ENCODE measurements around the gene DTNBP1. TPM values are rescaled to one million over a fixed set of nuclear protein-coding genes. Genes with fewer than 3 reads are reported as not detected.
A peak's percentile ranks its signal among the peaks of the same experiment; 100 is the strongest.

The DTNBP1 gene
- total and polyA plus RNA-seq, 2 of the 13 experiments (the other 11 are each of a cell fraction or from before 2014, with no cell fraction given) = 6.6 to 19.1 TPM

DNA sequence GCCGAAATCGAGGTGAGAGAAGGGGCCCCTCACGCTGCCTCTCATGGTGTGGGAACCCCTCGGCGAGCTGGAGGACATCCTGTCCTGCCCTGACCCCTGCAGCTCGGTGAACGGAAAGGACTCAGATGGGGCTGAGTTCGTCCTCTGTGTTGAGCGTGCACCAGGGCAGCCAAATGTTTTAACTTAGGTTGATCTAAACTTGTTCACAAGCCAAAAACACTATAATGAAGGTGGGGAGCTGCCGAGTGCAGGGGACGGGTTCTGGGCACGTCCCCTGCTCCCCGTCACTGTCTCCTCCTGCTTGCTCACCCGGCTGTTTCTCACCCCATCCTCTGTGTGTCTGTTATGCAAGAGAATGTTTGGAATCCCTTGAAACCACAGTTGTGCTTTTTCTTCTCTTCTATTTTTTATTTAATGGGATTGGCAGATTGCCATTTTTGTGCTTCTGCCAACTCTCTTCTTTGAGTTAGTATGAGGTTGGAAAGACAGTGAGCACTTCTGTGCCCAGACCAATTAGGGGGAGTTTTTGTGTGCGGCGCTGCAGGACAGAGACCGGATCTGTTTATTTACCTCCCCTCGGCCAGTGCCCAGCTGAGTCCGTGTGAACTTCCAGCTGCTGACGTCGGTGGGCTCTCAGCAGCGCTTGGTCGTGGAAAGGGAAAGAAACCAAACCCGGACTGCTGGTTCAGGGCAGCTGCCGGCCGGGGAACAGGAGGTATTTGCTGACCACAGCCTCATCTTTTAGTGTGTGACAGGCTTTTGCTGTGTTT, 158.1 kb downstream of the DTNBP1 start (continued):
- TF ChIP-seq, protein P1, sequence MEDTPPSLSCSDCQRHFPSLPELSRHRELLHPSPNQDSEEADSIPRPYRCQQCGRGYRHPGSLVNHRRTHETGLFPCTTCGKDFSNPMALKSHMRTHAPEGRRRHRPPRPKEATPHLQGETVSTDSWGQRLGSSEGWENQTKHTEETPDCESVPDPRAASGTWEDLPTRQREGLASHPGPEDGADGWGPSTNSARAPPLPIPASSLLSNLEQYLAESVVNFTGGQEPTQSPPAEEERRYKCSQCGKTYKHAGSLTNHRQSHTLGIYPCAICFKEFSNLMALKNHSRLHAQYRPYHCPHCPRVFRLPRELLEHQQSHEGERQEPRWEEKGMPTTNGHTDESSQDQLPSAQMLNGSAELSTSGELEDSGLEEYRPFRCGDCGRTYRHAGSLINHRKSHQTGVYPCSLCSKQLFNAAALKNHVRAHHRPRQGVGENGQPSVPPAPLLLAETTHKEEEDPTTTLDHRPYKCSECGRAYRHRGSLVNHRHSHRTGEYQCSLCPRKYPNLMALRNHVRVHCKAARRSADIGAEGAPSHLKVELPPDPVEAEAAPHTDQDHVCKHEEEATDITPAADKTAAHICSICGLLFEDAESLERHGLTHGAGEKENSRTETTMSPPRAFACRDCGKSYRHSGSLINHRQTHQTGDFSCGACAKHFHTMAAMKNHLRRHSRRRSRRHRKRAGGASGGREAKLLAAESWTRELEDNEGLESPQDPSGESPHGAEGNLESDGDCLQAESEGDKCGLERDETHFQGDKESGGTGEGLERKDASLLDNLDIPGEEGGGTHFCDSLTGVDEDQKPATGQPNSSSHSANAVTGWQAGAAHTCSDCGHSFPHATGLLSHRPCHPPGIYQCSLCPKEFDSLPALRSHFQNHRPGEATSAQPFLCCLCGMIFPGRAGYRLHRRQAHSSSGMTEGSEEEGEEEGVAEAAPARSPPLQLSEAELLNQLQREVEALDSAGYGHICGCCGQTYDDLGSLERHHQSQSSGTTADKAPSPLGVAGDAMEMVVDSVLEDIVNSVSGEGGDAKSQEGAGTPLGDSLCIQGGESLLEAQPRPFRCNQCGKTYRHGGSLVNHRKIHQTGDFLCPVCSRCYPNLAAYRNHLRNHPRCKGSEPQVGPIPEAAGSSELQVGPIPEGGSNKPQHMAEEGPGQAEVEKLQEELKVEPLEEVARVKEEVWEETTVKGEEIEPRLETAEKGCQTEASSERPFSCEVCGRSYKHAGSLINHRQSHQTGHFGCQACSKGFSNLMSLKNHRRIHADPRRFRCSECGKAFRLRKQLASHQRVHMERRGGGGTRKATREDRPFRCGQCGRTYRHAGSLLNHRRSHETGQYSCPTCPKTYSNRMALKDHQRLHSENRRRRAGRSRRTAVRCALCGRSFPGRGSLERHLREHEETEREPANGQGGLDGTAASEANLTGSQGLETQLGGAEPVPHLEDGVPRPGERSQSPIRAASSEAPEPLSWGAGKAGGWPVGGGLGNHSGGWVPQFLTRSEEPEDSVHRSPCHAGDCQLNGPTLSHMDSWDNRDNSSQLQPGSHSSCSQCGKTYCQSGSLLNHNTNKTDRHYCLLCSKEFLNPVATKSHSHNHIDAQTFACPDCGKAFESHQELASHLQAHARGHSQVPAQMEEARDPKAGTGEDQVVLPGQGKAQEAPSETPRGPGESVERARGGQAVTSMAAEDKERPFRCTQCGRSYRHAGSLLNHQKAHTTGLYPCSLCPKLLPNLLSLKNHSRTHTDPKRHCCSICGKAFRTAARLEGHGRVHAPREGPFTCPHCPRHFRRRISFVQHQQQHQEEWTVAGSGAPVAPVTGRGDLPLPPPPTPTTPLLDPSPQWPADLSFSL (CRISPR knock-in tag; IDR thresholded peaks at IDR 0.05) = no peak
- no peak for TF ChIP-seq ZNF124 (CRISPR knock-in tag; IDR thresholded peaks at IDR 0.05)
- TF ChIP-seq ZNF782 (CRISPR knock-in tag; IDR thresholded peaks at IDR 0.05; ENCODE audit: borderline replicate concordance) = no peak
- no peak for TF ChIP-seq ZNF773 (CRISPR knock-in tag; IDR thresholded peaks at IDR 0.05; ENCODE audit: borderline replicate concordance)
- TF ChIP-seq ZFP62 (CRISPR knock-in tag; IDR thresholded peaks at IDR 0.05) = no peak
- TF ChIP-seq ZNF232 (CRISPR knock-in tag; IDR thresholded peaks at IDR 0.05; ENCODE audit: borderline replicate concordance) = no peak
- TF ChIP-seq KLF13 (CRISPR knock-in tag; IDR thresholded peaks at IDR 0.05) = no peak
- TF ChIP-seq MEIS2 (CRISPR knock-in tag; IDR thresholded peaks at IDR 0.05) = no peak
- peak; percentile 51; the same call in 1 of the 2 replicates for TF ChIP-seq RXRB (CRISPR knock-in tag; IDR thresholded peaks at IDR 0.05; ENCODE audit: borderline replicate concordance)
- TF ChIP-seq CREB1 (IDR thresholded peaks at IDR 0.05) = peak; percentile 45; the same call in 1 of the 2 replicates
- TF ChIP-seq CREB1 (CRISPR knock-in tag; IDR thresholded peaks at IDR 0.05) = peak; percentile 80
- TF ChIP-seq ZNF292 (CRISPR knock-in tag; IDR thresholded peaks at IDR 0.05; ENCODE audit: borderline replicate concordance, low read depth) = peak; percentile 63; the same call in 1 of the 2 replicates
- TF ChIP-seq FOXO1 (CRISPR knock-in tag; IDR thresholded peaks at IDR 0.05) = peak; percentile 84
- TF ChIP-seq, protein P2, sequence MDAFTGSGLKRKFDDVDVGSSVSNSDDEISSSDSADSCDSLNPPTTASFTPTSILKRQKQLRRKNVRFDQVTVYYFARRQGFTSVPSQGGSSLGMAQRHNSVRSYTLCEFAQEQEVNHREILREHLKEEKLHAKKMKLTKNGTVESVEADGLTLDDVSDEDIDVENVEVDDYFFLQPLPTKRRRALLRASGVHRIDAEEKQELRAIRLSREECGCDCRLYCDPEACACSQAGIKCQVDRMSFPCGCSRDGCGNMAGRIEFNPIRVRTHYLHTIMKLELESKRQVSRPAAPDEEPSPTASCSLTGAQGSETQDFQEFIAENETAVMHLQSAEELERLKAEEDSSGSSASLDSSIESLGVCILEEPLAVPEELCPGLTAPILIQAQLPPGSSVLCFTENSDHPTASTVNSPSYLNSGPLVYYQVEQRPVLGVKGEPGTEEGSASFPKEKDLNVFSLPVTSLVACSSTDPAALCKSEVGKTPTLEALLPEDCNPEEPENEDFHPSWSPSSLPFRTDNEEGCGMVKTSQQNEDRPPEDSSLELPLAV (CRISPR knock-in tag; conservative IDR thresholded peaks at IDR 0.05; ENCODE audit: low read depth) = no peak
- peak; percentile 41; the same call in 1 of the 2 replicates for TF ChIP-seq MEF2D (CRISPR knock-in tag; IDR thresholded peaks at IDR 0.05)
- TF ChIP-seq, protein P3, sequence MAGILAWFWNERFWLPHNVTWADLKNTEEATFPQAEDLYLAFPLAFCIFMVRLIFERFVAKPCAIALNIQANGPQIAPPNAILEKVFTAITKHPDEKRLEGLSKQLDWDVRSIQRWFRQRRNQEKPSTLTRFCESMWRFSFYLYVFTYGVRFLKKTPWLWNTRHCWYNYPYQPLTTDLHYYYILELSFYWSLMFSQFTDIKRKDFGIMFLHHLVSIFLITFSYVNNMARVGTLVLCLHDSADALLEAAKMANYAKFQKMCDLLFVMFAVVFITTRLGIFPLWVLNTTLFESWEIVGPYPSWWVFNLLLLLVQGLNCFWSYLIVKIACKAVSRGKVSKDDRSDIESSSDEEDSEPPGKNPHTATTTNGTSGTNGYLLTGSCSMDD (CRISPR knock-in tag; IDR thresholded peaks at IDR 0.05) = no peak
- TF ChIP-seq MEIS1 (CRISPR knock-in tag; IDR thresholded peaks at IDR 0.05; ENCODE audit: borderline replicate concordance) = 0 out of 2 replicates have a peak, but pooled peaks have one; percentile 62
- peak; percentile 76 for TF ChIP-seq CREM (IDR thresholded peaks at IDR 0.05)
- no peak for TF ChIP-seq CREM (CRISPR knock-in tag; IDR thresholded peaks at IDR 0.05)
- TF ChIP-seq, protein P4, sequence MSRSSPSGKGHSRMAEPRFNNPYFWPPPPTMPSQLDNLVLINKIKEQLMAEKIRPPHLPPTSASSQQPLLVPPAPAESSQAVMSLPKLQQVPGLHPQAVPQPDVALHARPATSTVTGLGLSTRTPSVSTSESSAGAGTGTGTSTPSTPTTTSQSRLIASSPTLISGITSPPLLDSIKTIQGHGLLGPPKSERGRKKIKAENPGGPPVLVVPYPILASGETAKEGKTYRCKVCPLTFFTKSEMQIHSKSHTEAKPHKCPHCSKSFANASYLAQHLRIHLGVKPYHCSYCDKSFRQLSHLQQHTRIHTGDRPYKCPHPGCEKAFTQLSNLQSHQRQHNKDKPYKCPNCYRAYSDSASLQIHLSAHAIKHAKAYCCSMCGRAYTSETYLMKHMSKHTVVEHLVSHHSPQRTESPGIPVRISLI (CRISPR knock-in tag; IDR thresholded peaks at IDR 0.05; ENCODE audit: borderline replicate concordance) = peak; percentile 71; the same call in 1 of the 2 replicates

All from HepG2 (cell line).